ENCODE results near the gene RNF175. TPM values are rescaled to one million over a fixed set of nuclear protein-coding genes. Genes with fewer than 3 reads are reported as not detected.

RNF175 gene
- total and polyA plus RNA-seq, 7 donors = 0.26 to 1.8 (median 0.99) TPM; not detected in 4

GRCh38 chr4:153792618-153793247 lies 32.9 kb upstream of the RNF175 start:
- Histone ChIP-seq H3K27me3 (peaks cover 40 to 63% (median 54%) of the 10 kb centered on the region in 3 donors), H3K36me3 (no peaks in the 10 kb centered on the region), H3K4me3 (peak overlapping the region; percentile 13 to 44 (median 34)), H3K27ac (no peak overlapping the region), H3K9me3 (no peaks in the 10 kb centered on the region), H3K4me1 (peaks cover 0 to 45% (median 38%) of the 10 kb centered on the region in 4 donors)
- no peak for DNase-seq
- intact Hi-C loops (cut with DNase I) = loop anchor here (10.0 kb wide), 1 partner anchor 212 kb away; no protein-coding TSS in a partner anchor
- TF ChIP-seq POLR2A (IDR thresholded peaks at IDR 0.05) = no peak
- no peak for TF ChIP-seq CTCF (IDR thresholded peaks at IDR 0.05)
- TF ChIP-seq POLR2AphosphoS5 (IDR thresholded peaks at IDR 0.05) = no peak
- TF ChIP-seq EP300 (IDR thresholded peaks at IDR 0.05) = no peak
- 13 to 34% methylated on average over 39 of the region's 39 CpGs for WGBS, 2 donors

GRCh38 chr4:153791746-153792617 lies 32.2 kb upstream of the RNF175 start:
- Histone ChIP-seq H3K27me3 (peaks cover 40 to 69% (median 55%) of the 10 kb centered on the region in 3 donors), H3K9me3 (no peaks in the 10 kb centered on the region), H3K36me3 (no peaks in the 10 kb centered on the region), H3K4me3 (peak overlapping the region; percentile 13 to 44 (median 34)), H3K4me1 (peaks cover 0 to 45% (median 38%) of the 10 kb centered on the region in 4 donors), H3K27ac (no peak overlapping the region)
- intact Hi-C loops (cut with DNase I) = loop anchor here (10.0 kb wide), 1 partner anchor 213 kb away; no protein-coding TSS in a partner anchor
- WGBS, 2 donors = 6 to 8% methylated on average over 37 of the region's 37 CpGs
- peak; percentile 84 for DNase-seq
- no peak for TF ChIP-seq EP300 (IDR thresholded peaks at IDR 0.05)
- no peak for TF ChIP-seq POLR2AphosphoS5 (IDR thresholded peaks at IDR 0.05)
- no peak for TF ChIP-seq CTCF (IDR thresholded peaks at IDR 0.05)
- no peak for TF ChIP-seq POLR2A (IDR thresholded peaks at IDR 0.05)

GRCh38 chr4:153790962-153791551 lies 31.2 kb upstream of the RNF175 start:
- peak; percentile 71 for DNase-seq
- WGBS, 2 donors = 4 to 5% methylated on average over 51 of the region's 51 CpGs
- TF ChIP-seq POLR2AphosphoS5 (IDR thresholded peaks at IDR 0.05) (no peak), POLR2A (IDR thresholded peaks at IDR 0.05) (no peak), CTCF (IDR thresholded peaks at IDR 0.05) (no peak), EP300 (IDR thresholded peaks at IDR 0.05) (no peak)

DNA sequence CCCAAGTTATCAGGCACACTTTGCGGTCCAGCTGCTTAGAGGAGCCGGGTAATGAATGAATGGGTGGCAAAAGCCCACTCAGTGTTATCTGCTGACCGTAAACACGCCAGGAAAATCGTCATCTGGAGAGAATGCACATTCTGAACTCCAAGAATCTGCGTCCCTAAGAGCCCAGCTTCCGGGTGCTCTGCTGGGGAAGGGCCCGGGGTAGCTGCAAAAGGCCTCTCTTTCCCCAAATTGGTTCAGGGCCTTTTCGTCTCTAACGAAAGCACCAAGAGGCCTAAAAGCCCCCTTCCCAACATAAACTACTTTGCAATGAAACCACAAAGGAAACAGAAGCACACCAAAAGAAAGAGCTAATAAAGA lies 30.7 kb upstream of the RNF175 start:
- intact Hi-C loops (cut with DNase I) = loop anchor here (10.0 kb wide), 1 partner anchor 214 kb away; no protein-coding TSS in a partner anchor
- no peaks in the 10 kb centered on the region for H3K9me3 ChIP-seq
- no peak for DNase-seq
- H3K4me3 ChIP-seq = peak overlapping the region in 3 of 4 donors; percentile 27 to 44 (median 40)
- WGBS, 2 donors = 37 to 44% methylated on average over 10 of the region's 10 CpGs
- H3K36me3 ChIP-seq = no peaks in the 10 kb centered on the region
- peaks cover 40 to 68% (median 60%) of the 10 kb centered on the region in 3 donors for H3K27me3 ChIP-seq
- TF ChIP-seq CTCF (IDR thresholded peaks at IDR 0.05) (no peak), POLR2A (IDR thresholded peaks at IDR 0.05) (no peak), POLR2AphosphoS5 (IDR thresholded peaks at IDR 0.05) (no peak)
- H3K4me1 ChIP-seq = peaks cover 0 to 45% (median 38%) of the 10 kb centered on the region in 4 donors
- peak overlapping the region in 2 of 4 donors; percentile 15 to 55 for H3K27ac ChIP-seq

More at GRCh38 chr4:153790962-153791551, 31.2 kb upstream of the RNF175 start:
- Histone ChIP-seq H3K27ac (peak overlapping the region in 2 of 4 donors; percentile 15 to 55), H3K36me3 (no peaks in the 10 kb centered on the region), H3K4me3 (peak overlapping the region in 3 of 4 donors; percentile 27 to 44 (median 40)), H3K4me1 (peaks cover 0 to 45% (median 38%) of the 10 kb centered on the region in 4 donors), H3K9me3 (no peaks in the 10 kb centered on the region), H3K27me3 (peaks cover 40 to 70% (median 56%) of the 10 kb centered on the region in 3 donors)
- intact Hi-C loops (cut with DNase I) = loop anchor here (10.0 kb wide), 1 partner anchor 214 kb away; no protein-coding TSS in a partner anchor

Measured in sigmoid colon (tissue), 7 donors.